Measurements from ENCODE around the gene CTRB1. TPM values are rescaled to one million over a fixed set of nuclear protein-coding genes. Genes with fewer than 3 reads are reported as not detected.

Gene CTRB1
- total and polyA plus RNA-seq, 2 of the 8 experiments (the other 6 are each of a cell fraction or from before 2014, with no cell fraction given), result not detected

DNA sequence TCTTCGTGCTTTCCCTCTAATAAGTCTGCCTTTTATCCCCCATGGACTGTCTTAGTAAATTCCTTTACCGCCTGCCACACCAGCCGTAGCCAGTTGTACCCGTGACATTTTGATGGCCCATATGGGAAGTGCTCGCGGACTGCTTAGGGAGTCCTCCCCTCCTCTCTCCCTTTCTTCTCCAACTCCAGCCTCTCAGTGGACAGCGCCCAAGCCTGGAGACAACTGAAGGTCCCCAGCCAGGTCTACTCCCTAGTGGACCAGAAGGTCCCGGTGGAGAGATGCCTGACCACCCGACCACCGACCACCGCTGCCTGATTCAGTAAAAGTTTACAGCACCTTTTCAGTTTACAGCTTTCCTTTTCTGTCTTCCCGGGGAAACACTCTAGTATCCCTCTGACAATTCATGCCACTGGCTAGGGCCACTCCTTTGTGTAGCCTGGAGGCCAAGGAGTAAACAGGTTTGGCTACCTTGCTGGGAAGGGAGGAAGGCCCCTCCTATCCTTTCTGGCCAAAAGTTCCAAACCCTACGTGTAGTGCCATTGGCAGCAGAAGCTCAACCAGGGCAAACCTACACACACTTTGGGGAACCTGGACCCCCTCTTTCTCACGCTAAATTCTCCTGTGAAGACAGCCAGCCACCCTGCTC is 29.8 kb upstream of the CTRB1 start:
- Histone ChIP-seq H3K27me3 (replicated peaks in 1 of 4; ENCODE audit: control insufficient read depth in 3 of 4, extremely low read depth in 1 of 4, insufficient read depth in 3 of 4, low read length in 3 of 4) (no peaks in the 10 kb centered on the region), H3K9me3 (ENCODE audit: insufficient read depth in 2 of 2, low read depth in 1 of 2, low read length in 1 of 2) (no peaks in the 10 kb centered on the region), H3K4me3 (ENCODE audit: extremely low read depth in 1 of 4, insufficient read depth in 2 of 4, low read depth in 3 of 4, low read length in 4 of 4) (no peak overlapping the region), H2BK5ac (ENCODE audit: low read depth, low read length) (no peak overlapping the region), H2AFZ (ENCODE audit: low read length) (no peak overlapping the region), H4K20me1 (replicated peaks in 1 of 2; ENCODE audit: control insufficient read depth in 1 of 2, insufficient read depth in 2 of 2, low read length in 2 of 2) (no peaks in the 10 kb centered on the region), H3K9ac (replicated peaks in 1 of 4; ENCODE audit: extremely low read depth in 1 of 4, low read depth in 3 of 4, low read length in 3 of 4) (no peak overlapping the region), H3K4me1 (replicated peaks in 1 of 4; ENCODE audit: control insufficient read depth in 3 of 4, insufficient read depth in 4 of 4, low read length in 3 of 4) (no peaks in the 10 kb centered on the region), H3K18ac (ENCODE audit: extremely low read depth, low read length) (no peak overlapping the region), H2BK120ac (replicated peaks; ENCODE audit: low read depth, low read length) (no peak overlapping the region), H3K79me1 (ENCODE audit: low read depth, low read length) (no peaks in the 10 kb centered on the region), H3K4ac (replicated peaks; ENCODE audit: insufficient read length, low read depth, low read length) (no peak overlapping the region), H4K8ac (ENCODE audit: extremely low read depth, insufficient read depth, low read length) (peak overlapping the region; percentile 57; the same call in 1 of the 2 replicates), H3K23ac (ENCODE audit: insufficient read length) (no peak overlapping the region), H3K4me2 (ENCODE audit: insufficient read depth in 1 of 2, low read depth in 2 of 2, low read length in 2 of 2) (no peak overlapping the region), H4K91ac (replicated peaks; ENCODE audit: insufficient read length, low read length) (no peak overlapping the region), H3K14ac (ENCODE audit: insufficient read length) (no peak overlapping the region), H2BK15ac (ENCODE audit: low read length) (no peak overlapping the region), H2BK12ac (ENCODE audit: low read depth, low read length) (no peak overlapping the region), H3K79me2 (ENCODE audit: control insufficient read depth in 1 of 2, insufficient read depth in 2 of 2, low read length in 2 of 2) (no peaks in the 10 kb centered on the region), H2BK20ac (ENCODE audit: low read length) (no peak overlapping the region), H2AK5ac (ENCODE audit: low read depth, low read length) (no peak overlapping the region), H3K27ac (ENCODE audit: low read depth, low read length) (no peak overlapping the region), H3K23me2 (ENCODE audit: low read depth, low read length) (no peaks in the 10 kb centered on the region), H3K56ac (replicated peaks; ENCODE audit: insufficient read length, low read depth, low read length) (no peak overlapping the region), H3K36me3 (ENCODE audit: control insufficient read depth in 2 of 4, insufficient read depth in 4 of 4, low read length in 3 of 4) (no peaks in the 10 kb centered on the region), H4K5ac (ENCODE audit: insufficient read length, low read depth, low read length) (no peak overlapping the region)
- POLR2A ChIA-PET (ENCODE audit: partially characterized antibody), result interaction anchor here (0.9 kb wide), 1 partner anchor 22 kb away, joined by 3 read pairs; no protein-coding TSS in a partner anchor
- WGBS, 2 experiments (ENCODE audit: extremely low coverage in 1 of 2, insufficient coverage in 1 of 2, insufficient read length in 1 of 2, insufficient replicate concordance in 2 of 2, low coverage in 1 of 2, low lambda C conversion rate in 2 of 2, missing lambda C conversion rate in 1 of 2), result 88% methylated on average over 14 of the region's 14 CpGs; no CpG with 5 or more reads in 1 of the 2 experiments
- FAIRE-seq, result no peak
- CTCF ChIA-PET (ENCODE audit: partially characterized antibody), result interaction anchor here (1.0 to 5.8 kb wide), 4 partner anchors 11 to 326 kb away, joined by 3 to 29 read pairs (median 4); no protein-coding TSS in a partner anchor
- DNase-seq (ENCODE audit: low read depth in 1 of 2, low spot score in 2 of 2), result no peak
- TF ChIP-seq, protein P1, sequence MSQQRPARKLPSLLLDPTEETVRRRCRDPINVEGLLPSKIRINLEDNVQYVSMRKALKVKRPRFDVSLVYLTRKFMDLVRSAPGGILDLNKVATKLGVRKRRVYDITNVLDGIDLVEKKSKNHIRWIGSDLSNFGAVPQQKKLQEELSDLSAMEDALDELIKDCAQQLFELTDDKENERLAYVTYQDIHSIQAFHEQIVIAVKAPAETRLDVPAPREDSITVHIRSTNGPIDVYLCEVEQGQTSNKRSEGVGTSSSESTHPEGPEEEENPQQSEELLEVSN (IDR thresholded peaks at IDR 0.05), result no peak
- TF ChIP-seq RBBP5 (IDR thresholded peaks at IDR 0.05; ENCODE audit: borderline replicate concordance, low read depth, low read length), result no peak
- TF ChIP-seq KDM1A (IDR thresholded peaks at IDR 0.05; ENCODE audit: borderline replicate concordance, low read length), result no peak
- no peak for TF ChIP-seq EP300 (IDR thresholded peaks at IDR 0.05; ENCODE audit: borderline replicate concordance in 1 of 2, low read depth in 2 of 2, low read length in 2 of 2)
- no peak for TF ChIP-seq MAFK (IDR thresholded peaks at IDR 0.05; ENCODE audit: low read depth, low read length)
- TF ChIP-seq SUZ12 (IDR thresholded peaks at IDR 0.05; ENCODE audit: low read length), result no peak
- TF ChIP-seq TEAD4 (IDR thresholded peaks at IDR 0.05; ENCODE audit: low read depth, low read length), result no peak
- TF ChIP-seq CEBPB (IDR thresholded peaks at IDR 0.05; ENCODE audit: low read depth, low read length), result no peak
- no peak for TF ChIP-seq SIN3A (conservative IDR thresholded peaks at IDR 0.05 in 1 of 2, IDR thresholded peaks at IDR 0.05 in 1 of 2; ENCODE audit: low read depth in 1 of 2, low read length in 2 of 2)
- TF ChIP-seq EGR1 (IDR thresholded peaks at IDR 0.05; ENCODE audit: borderline replicate concordance, low read depth, low read length), result no peak
- no peak for TF ChIP-seq CHD2 (IDR thresholded peaks at IDR 0.05; ENCODE audit: low read length)
- no peak for TF ChIP-seq SP2 (IDR thresholded peaks at IDR 0.05; ENCODE audit: low read length)
